HL-60/S4 (cell line): ENCODE data around the gene RAX.
"Not testable (repeated sequence)": the region's sequence is repeated elsewhere in the genome, so short reads cannot be mapped to it uniquely, and the experiment has no call there.

ENCODE experiments used
- in situ Hi-C: fragments of 300-500 bp; cut with MboI; formaldehyde crosslinking; loops from 2 replicates; pipeline ENCODE4 v1.14.3; 2022; ENCODE audit warnings: low sequenced_read_pairs

RAX gene

GRCh38 chr18:59273759-59274532 is 692 bp upstream of the RAX start:
- in situ Hi-C loops = no loop called here

DNA sequence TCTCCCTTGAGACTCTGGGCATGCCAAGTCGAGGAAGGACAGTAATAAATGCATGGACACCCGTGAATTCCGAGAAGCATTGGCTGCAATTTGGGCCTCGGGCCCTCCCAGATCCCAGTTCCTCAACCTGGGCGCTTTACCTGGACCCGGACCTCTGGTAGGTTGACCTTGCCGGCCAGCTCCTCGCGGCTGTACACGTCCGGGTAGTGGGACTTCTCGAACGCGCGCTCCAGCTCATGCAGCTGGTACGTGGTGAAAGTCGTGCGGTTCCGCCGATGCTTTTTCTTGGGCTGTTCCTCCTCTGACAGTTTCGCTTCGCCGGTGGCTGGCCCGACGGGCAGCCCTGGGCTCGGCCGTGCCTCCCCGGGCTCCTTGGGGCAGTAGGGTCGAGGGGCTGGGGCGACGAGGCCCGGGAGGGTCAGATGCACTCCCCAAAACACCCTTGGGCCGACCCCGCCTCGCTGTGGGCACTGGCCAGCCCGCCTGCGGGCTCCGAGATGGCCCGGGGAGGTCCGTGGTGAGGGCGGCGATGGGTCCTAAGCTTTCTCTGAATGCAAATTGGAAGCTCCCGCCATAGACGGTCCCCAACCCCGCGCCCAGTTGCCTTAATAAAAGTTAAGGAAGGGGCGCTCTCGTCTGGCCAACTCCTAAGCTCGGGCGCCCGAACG is 899 bp downstream of the RAX start:
- in situ Hi-C loops = no loop called here

- in situ Hi-C loops = no loop called here
These were observed 1.5 kb downstream of the RAX start for GRCh38 chr18:59271606-59272220.

DNA sequence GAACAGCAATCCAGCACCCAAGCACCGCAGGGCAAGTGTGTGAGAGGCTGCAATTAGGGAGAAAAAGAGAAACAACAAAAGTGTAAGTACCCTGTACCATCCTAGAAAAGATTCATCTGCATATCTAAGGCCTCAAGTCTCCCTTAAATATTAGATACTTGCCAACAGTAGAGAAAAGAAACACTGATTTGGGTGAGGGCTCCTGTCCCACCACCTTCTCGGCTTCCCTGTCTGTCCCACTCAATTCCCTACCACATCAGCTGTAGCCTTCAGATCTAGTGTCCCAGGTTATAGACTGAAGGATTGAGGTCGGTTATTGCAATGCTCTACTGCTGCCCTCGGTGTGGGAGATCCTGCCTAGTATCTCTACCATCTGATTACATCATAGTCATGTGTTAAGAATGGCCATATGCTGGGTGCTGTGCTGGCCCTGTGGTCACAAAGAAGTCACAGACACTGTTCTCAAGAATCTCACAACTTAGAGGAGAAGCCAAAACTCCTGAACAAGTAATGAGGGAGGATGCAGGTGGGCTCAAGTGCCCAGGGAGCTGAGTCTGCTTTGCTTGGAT is 2.5 kb downstream of the RAX start:
- in situ Hi-C loops = no loop called here

DNA sequence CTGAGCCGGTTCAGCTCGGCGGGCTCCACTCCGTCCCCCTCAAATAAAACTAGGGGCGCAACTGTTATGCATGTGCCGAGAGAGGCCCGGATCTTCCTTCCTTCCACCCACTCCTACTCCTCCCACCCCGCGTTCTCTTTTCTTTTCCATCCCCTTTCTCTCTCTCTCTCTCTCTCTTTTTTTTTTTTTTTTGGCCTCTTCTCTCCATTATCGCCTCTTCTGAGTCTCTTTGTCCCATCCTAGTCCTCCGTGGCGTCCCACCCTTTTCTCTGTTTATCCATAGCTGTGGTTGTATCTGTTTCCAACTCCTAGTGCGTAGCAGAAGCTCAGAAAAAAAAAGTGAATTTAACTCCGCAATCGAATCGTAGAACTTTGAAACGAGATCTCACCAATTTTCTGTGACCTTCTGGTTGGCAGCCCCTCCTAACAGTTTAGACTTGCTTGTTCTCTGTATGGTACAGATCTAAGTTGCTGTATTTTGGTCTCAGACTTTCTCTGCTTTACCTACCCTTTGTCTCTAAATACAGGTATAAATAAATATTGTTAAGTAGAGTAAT is 3.6 kb downstream of the RAX start:
- in situ Hi-C loops = no loop called here

- in situ Hi-C loops = no loop called here
These were observed 4.3 kb downstream of the RAX start for GRCh38 chr18:59268721-59269562.

DNA sequence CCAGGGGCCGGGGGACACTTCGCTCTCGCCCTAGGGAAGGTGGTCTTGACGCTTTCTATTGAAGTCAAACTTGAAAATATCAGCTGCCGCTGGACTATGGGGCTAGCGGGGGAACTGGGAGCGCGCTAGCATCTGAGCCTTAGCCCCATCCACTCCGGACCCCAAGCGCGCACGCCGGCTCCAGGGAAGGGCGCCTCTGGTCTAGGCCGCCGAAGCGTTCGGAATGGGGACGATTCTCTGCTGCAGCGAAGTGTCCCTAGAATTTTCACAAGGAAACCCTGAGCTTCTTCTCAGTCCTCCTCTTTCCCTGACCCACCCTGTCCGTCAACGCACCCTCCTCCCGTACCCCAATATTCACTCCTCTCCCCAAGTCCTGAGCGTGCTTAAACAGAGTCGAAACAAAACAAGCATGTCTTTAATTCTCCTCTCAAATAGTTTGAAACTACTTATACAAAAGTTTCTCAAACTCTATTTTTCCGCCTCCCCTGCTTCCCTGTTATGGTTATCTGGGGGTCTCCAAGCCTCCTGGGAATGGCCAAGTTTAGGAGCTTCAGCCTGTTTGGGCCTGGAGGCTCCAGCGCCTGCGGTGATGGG is 5.0 kb downstream of the RAX start:
- in situ Hi-C loops = no loop called here

- in situ Hi-C loops = no loop called here
These were observed 5.6 kb downstream of the RAX start for GRCh38 chr18:59267503-59268126.

- in situ Hi-C loops = no loop called here
These were observed 6.3 kb downstream of the RAX start for GRCh38 chr18:59266886-59267502.

DNA sequence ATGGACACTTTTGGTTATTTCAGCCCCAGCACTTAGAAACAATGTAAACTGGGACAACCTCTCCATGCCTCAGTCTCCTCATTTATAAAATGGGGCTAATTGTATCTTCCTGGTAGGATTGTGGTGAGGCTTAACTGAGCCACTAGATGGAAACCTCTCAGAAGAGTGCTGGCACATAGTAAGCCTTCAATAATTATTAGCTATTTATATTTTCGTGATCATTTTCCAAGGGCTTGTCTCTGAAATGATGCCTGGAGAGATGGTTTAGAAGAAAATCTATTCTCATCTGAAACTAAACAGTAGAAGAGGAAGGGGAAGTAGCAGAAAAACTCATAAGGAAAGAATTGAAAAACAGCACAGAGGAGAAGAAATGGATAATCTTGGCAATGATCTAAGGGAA is 6.8 kb downstream of the RAX start:
- in situ Hi-C loops = no loop called here

GRCh38 chr18:59265974-59266369 is 7.3 kb downstream of the RAX start:
- in situ Hi-C loops = no loop called here

GRCh38 chr18:59265246-59265973 is 7.8 kb downstream of the RAX start:
- in situ Hi-C loops = no loop called here

DNA sequence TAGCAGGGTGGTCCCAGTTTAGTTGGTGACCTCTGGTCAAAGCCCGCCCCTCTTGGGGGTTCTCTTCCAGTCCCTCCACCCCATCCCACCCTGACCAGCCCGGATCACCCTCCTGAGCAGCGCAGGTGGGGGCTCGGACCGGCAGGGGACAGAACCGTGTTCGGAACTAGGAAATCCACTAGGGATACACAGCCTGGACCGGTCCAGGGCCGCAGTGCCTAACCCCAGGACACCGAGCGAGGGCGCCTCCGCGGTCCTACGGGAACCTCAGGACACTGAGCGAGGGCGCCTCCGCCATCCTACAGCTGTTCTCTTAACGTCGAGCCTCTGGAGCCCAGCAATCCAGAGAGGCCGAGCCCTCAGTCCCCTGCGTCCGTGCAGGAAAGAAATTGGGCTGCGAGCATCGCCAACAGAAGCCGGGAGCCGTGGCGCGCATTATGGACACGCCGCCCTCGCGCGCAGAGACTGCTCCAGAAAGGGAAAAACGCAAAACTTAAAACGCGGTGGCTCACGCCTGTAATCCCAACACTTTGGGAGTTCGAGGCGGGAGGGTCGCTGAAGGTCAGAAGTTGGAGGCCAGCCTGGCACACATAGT is 8.5 kb downstream of the RAX start:
- in situ Hi-C loops = no loop called here

GRCh38 chr18:59264121-59264571 is 9.1 kb downstream of the RAX start:
- in situ Hi-C loops = no loop called here

- in situ Hi-C loops = no loop called here
These were observed 9.6 kb downstream of the RAX start for GRCh38 chr18:59263661-59264060.

DNA sequence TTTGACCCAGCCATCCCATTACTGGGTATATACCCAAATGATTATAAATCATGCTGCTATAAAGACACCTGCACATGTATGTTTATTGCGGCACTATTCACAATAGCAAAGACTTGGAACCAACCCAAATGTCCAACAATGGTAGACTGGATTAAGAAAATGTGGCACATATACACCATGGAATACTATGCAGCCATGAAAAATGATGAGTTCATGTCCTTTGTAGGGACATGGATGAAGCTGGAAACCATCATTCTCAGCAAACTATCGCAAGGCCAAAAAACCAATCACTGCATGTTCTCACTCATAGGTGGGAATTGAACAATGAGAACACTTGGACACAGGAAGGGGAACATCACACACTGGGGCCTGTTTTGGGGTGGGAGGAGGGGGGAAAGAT is 11.0 kb downstream of the RAX start:
- in situ Hi-C loops = not testable (repeated sequence)

GRCh38 chr18:59261842-59262241 is 11.4 kb downstream of the RAX start:
- in situ Hi-C loops = not testable (repeated sequence)

DNA sequence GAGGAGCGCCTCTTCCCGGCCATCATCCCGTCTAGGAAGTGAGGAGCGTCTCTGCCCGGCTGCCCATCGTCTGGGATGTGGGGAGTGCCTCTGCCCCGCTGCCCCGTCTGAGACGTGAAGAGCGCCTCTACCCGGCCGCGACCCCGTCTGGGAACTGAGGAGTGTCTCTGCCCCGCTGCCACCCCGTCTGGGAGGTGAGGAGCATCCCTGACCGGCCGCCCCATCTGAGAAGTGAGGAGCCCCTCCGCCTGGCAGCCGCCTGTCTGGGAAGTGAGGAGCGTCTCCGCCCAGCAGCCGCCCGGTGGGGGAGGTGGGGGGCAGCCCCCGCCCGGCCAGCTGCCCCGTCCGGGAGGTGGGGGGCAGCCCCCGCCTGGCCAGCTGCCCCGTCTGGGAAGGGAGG is 17.8 kb downstream of the RAX start:
- in situ Hi-C loops = not testable (repeated sequence)
